ENCODE data around the gene CLDN16. TPM values are rescaled to one million over a fixed set of nuclear protein-coding genes. Genes with fewer than 3 reads are reported as not detected.

The CLDN16 gene
- total and polyA plus RNA-seq, 2 donors (not counting 1 experiment from before 2014, with no cell fraction given): not detected

DNA sequence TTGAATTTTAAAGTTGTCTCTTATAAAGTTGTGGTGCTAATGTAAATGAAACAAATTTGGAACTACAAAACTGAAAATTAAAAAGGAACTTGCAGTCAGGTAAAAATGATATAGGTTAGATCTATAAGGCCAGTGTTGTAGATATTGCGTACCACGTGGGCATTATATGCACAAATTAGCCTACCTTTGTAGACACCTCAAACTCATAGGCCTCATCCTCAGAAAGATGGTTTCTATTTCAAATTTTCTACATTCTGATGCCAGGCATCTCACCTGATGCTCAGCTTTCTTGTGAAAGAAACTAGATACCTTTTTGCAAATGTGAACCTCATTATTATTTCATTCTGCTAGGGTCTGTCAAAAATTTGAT lies 36.1 kb downstream of the CLDN16 start:
- CTCF ChIA-PET: interaction anchor here (1.1 to 3.6 kb wide), 3 partner anchors 10 to 273 kb away, joined by 3 to 12 read pairs (median 5); no protein-coding TSS in a partner anchor
- no peak overlapping the region for H3K4me3 Mint-ChIP-seq
- no peak overlapping the region for H3K27ac Mint-ChIP-seq
- Histone ChIP-seq H3K36me3 (replicated peaks in 1 of 2; ENCODE audit: control extremely low read depth in 1 of 2, control insufficient read depth in 1 of 2, extremely low read depth in 1 of 2, insufficient read depth in 2 of 2, low read length in 1 of 2) (no peaks in the 10 kb centered on the region), H3K9ac (ENCODE audit: low read length) (no peak overlapping the region), H4K20me1 (ENCODE audit: control insufficient read depth, insufficient read depth, low read length, poor library complexity, severe bottlenecking) (no peaks in the 10 kb centered on the region), H3K9me3 (ENCODE audit: control extremely low read depth in 1 of 3, control insufficient read depth in 2 of 3, insufficient read depth in 1 of 3, low read length in 2 of 3) (no peaks in the 10 kb centered on the region), H3K27me3 (replicated peaks in 1 of 4; ENCODE audit: control extremely low read depth in 1 of 4, control insufficient read depth in 3 of 4, insufficient read depth in 4 of 4, low read length in 3 of 4) (peaks cover 0 to 2% (median 0%) of the 10 kb centered on the region in 4 experiments), H2AFZ (ENCODE audit: insufficient read depth, low read depth, low read length, poor library complexity, severe bottlenecking) (no peak overlapping the region), H3K79me2 (ENCODE audit: control insufficient read depth, insufficient read depth, low read length) (no peaks in the 10 kb centered on the region), H3K27ac (ENCODE audit: low read length in 2 of 2) (no peak overlapping the region), H3K4me1 (ENCODE audit: control insufficient read depth in 2 of 2, insufficient read depth in 2 of 2, low read length in 2 of 2) (no peaks in the 10 kb centered on the region), H3K4me2 (replicated peaks; ENCODE audit: low read depth, low read length, poor library complexity, severe bottlenecking) (no peak overlapping the region), H3K4me3 (ENCODE audit: control extremely low read depth in 1 of 5, extremely low read depth in 1 of 5, insufficient read depth in 1 of 5, low read depth in 2 of 5, low read length in 4 of 5) (no peak overlapping the region)
- H3K27me3 Mint-ChIP-seq: no peaks in the 10 kb centered on the region
- WGBS (ENCODE audit: insufficient coverage): no CpG with 5 or more reads among the region's 2 CpGs
- no peaks in the 10 kb centered on the region for H3K9me3 Mint-ChIP-seq (ENCODE audit: insufficient read depth)
- DNase-seq: no peak
- intact Hi-C loops (cut with micrococcal nuclease): loop anchor here (10.0 kb wide), 1 partner anchor 459 kb away; no protein-coding TSS in a partner anchor
- TF ChIP-seq, protein P1, sequence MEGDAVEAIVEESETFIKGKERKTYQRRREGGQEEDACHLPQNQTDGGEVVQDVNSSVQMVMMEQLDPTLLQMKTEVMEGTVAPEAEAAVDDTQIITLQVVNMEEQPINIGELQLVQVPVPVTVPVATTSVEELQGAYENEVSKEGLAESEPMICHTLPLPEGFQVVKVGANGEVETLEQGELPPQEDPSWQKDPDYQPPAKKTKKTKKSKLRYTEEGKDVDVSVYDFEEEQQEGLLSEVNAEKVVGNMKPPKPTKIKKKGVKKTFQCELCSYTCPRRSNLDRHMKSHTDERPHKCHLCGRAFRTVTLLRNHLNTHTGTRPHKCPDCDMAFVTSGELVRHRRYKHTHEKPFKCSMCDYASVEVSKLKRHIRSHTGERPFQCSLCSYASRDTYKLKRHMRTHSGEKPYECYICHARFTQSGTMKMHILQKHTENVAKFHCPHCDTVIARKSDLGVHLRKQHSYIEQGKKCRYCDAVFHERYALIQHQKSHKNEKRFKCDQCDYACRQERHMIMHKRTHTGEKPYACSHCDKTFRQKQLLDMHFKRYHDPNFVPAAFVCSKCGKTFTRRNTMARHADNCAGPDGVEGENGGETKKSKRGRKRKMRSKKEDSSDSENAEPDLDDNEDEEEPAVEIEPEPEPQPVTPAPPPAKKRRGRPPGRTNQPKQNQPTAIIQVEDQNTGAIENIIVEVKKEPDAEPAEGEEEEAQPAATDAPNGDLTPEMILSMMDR (IDR thresholded peaks at IDR 0.05): no peak
- TF ChIP-seq EZH2 (IDR thresholded peaks at IDR 0.05; ENCODE audit: borderline replicate concordance, insufficient read depth, low read depth, low read length, poor library complexity, severe bottlenecking): no peak
- no peak for ATAC-seq (ENCODE audit: low read depth)
- H3K4me1 Mint-ChIP-seq: peaks cover 4% of the 10 kb centered on the region
- POLR2A ChIA-PET: no interaction called here

DNA sequence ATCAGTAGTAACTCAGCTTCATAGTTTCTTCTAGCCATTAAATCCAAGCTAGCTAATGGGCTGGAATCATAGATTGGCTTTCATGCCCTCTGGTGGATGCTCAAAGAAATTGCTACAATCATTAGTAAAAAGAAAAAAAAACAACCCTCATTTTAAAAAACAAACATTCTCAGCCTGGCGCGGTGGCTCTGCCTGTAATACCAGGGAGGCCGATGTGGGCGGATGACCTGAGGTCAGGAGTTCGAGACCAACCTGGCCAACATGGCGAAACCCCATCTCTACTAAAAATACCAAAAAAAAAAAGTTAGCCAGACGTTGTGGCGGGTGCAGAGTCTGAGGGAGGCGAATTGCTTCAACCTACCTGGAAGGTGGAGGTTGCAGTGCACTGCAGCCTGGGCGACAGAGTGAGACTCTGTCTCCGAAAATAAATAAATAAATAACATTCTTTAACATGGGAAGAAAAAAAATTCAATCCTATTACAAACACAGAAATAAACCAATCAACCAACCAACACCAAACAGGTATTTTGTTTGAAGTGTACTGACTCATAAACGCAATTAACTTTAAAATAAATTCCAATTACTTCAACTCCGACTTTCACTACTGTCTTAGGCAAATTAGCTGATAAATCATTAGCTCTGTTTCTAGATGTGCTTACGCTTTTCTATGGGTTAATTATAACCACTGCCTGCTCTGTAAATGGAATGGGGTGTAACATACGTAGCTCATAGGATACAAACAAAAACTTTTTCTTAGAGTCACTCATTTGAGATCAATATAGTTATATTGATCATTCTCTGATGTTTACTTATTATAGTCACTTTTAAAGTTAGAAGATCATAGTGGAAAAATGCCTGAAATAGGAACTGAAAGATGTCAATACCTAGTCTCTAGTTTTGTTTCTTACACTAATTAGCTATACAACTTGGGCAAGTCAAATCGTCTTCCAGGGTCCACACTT lies 36.8 kb downstream of the CLDN16 start:
- peak; percentile 42 for DNase-seq
- Mint-ChIP-seq H3K4me1 (peaks cover 4% of the 10 kb centered on the region), H3K27me3 (peaks cover 3% of the 10 kb centered on the region), H3K4me3 (no peak overlapping the region), H3K27ac (no peak overlapping the region), H3K9me3 (ENCODE audit: insufficient read depth) (no peaks in the 10 kb centered on the region)
- H3K9ac ChIP-seq (ENCODE audit: low read length): no peak overlapping the region
- intact Hi-C loops (cut with micrococcal nuclease): loop anchor here (10.0 kb wide), 1 partner anchor 460 kb away; no protein-coding TSS in a partner anchor
- H3K27ac ChIP-seq (ENCODE audit: low read length in 2 of 2): no peak overlapping the region
- no peak overlapping the region for H3K4me3 ChIP-seq (ENCODE audit: control extremely low read depth in 1 of 5, extremely low read depth in 1 of 5, insufficient read depth in 1 of 5, low read depth in 2 of 5, low read length in 4 of 5)
- no peaks in the 10 kb centered on the region for H3K79me2 ChIP-seq (ENCODE audit: control insufficient read depth, insufficient read depth, low read length)
- ChIA-PET POLR2A (no interaction called here), CTCF (interaction anchor here (1.2 to 3.6 kb wide), 4 partner anchors 11 to 272 kb away, joined by 3 to 12 read pairs (median 4); partner anchors contain the start of gene IL1RAP)
- peak overlapping the region; percentile 43 for H2AFZ ChIP-seq (ENCODE audit: insufficient read depth, low read depth, low read length, poor library complexity, severe bottlenecking)
- no peaks in the 10 kb centered on the region for H4K20me1 ChIP-seq (ENCODE audit: control insufficient read depth, insufficient read depth, low read length, poor library complexity, severe bottlenecking)
- H3K27me3 ChIP-seq (replicated peaks in 1 of 4; ENCODE audit: control extremely low read depth in 1 of 4, control insufficient read depth in 3 of 4, insufficient read depth in 4 of 4, low read length in 3 of 4): peaks cover 0 to 2% (median 0%) of the 10 kb centered on the region in 4 experiments
- no peak for ATAC-seq (ENCODE audit: low read depth)
- 0% methylated on average over 4 of the region's 16 CpGs for WGBS (ENCODE audit: insufficient coverage)
- H3K4me1 ChIP-seq (ENCODE audit: control insufficient read depth in 2 of 2, insufficient read depth in 2 of 2, low read length in 2 of 2): no peaks in the 10 kb centered on the region
- no peaks in the 10 kb centered on the region for H3K36me3 ChIP-seq (replicated peaks in 1 of 2; ENCODE audit: control extremely low read depth in 1 of 2, control insufficient read depth in 1 of 2, extremely low read depth in 1 of 2, insufficient read depth in 2 of 2, low read length in 1 of 2)
- peak overlapping the region; percentile 38 for H3K4me2 ChIP-seq (replicated peaks; ENCODE audit: low read depth, low read length, poor library complexity, severe bottlenecking)
- H3K9me3 ChIP-seq (ENCODE audit: control extremely low read depth in 1 of 3, control insufficient read depth in 2 of 3, insufficient read depth in 1 of 3, low read length in 2 of 3): no peaks in the 10 kb centered on the region
- TF ChIP-seq, protein P1 (IDR thresholded peaks at IDR 0.05): peak; percentile 72
- TF ChIP-seq EZH2 (IDR thresholded peaks at IDR 0.05; ENCODE audit: borderline replicate concordance, insufficient read depth, low read depth, low read length, poor library complexity, severe bottlenecking): no peak

Data from B cell (primary cell).